Stimulated activated CD4-positive, alpha-beta T cell treated with anti-CD3 and anti-CD28 coated beads, Interleukin-1b, Interleukin-23, amount 100 ng/mL, for 48 hours (primary cell): Measurements from ENCODE around the gene PSTPIP1.
"Not testable (repeated sequence)": the region's sequence is repeated elsewhere in the genome, so short reads cannot be mapped to it uniquely, and the experiment has no call there.

ENCODE experiments used
- DNase-seq: peaks from one replicate; pipeline ENCODE4 v3.0.0-alpha.2; 2020

Gene PSTPIP1

GRCh38 chr15:76994971-76995945 lies at the start of gene PSTPIP1:
Gene PSTPIP1, plus strand, starts transcription at chr15:76995126. Its CDS starts 448 bp downstream, at chr15:76995574.
- DNase-seq = peak; percentile 73

- no peak for DNase-seq
These were observed 49.3 kb upstream of the PSTPIP1 start for GRCh38 chr15:76945494-76946093.

GRCh38 chr15:76947454-76947853 lies 47.5 kb upstream of the PSTPIP1 start:
- DNase-seq = no peak

GRCh38 chr15:76951220-76951619 lies 43.7 kb upstream of the PSTPIP1 start:
- no peak for DNase-seq

- no peak for DNase-seq
These were observed 41.0 kb upstream of the PSTPIP1 start for GRCh38 chr15:76953913-76954312.

GRCh38 chr15:76954744-76955143 lies 40.2 kb upstream of the PSTPIP1 start:
- DNase-seq = no peak

GRCh38 chr15:76961268-76962011 lies 33.5 kb upstream of the PSTPIP1 start:
- DNase-seq = no peak

- no peak for DNase-seq
These were observed 32.5 kb upstream of the PSTPIP1 start for GRCh38 chr15:76962337-76963013.

- DNase-seq = no peak
These were observed 31.3 kb upstream of the PSTPIP1 start for GRCh38 chr15:76963596-76963995.

- DNase-seq = no peak
These were observed 30.8 kb upstream of the PSTPIP1 start for GRCh38 chr15:76964157-76964556.

GRCh38 chr15:76966051-76966450 lies 28.9 kb upstream of the PSTPIP1 start:
- DNase-seq = not testable (repeated sequence)

GRCh38 chr15:76967067-76967466 lies 27.9 kb upstream of the PSTPIP1 start:
- DNase-seq = no peak

- DNase-seq = no peak
These were observed 26.6 kb upstream of the PSTPIP1 start for GRCh38 chr15:76968306-76968705.

- no peak for DNase-seq
These were observed 22.3 kb upstream of the PSTPIP1 start for GRCh38 chr15:76972389-76973361.

- DNase-seq = peak; percentile 70
These were observed 21.6 kb upstream of the PSTPIP1 start for GRCh38 chr15:76973362-76973743.

GRCh38 chr15:76973906-76974305 lies 21.0 kb upstream of the PSTPIP1 start:
- no peak for DNase-seq

- DNase-seq = no peak
These were observed 20.4 kb upstream of the PSTPIP1 start for GRCh38 chr15:76974456-76975036.

GRCh38 chr15:76976141-76976540 lies 18.8 kb upstream of the PSTPIP1 start:
- no peak for DNase-seq

GRCh38 chr15:76976572-76977270 lies 18.2 kb upstream of the PSTPIP1 start:
- peak; percentile 47 for DNase-seq

- DNase-seq = no peak
These were observed 16.2 kb upstream of the PSTPIP1 start for GRCh38 chr15:76978522-76979330.
